SK-N-SH treated with all-trans-retinoic acid at 6 μM for 48 hours (cell line): ENCODE results near the gene PCMTD2.
"Not testable (repeated sequence)": the region's sequence is repeated elsewhere in the genome, so short reads cannot be mapped to it uniquely, and the experiment has no call there.

Experiments
- ISL1 ChIP-seq: fragments of 250-450 bp; sonication (Bioruptor Pico); IDR thresholded peaks from 2 replicates; pipeline ENCODE4 v2.1.2; 2022; ENCODE audit warnings: mild to moderate bottlenecking, moderate library complexity
- RARB ChIP-seq: fragments of 250-450 bp; sonication (Bioruptor Pico); IDR thresholded peaks from 2 replicates; pipeline ENCODE4 v1.8.0; 2021; ENCODE audit warnings: mild to moderate bottlenecking, moderate library complexity
- TCF4 ChIP-seq: fragments of 250-450 bp; sonication (Bioruptor Pico); IDR thresholded peaks from 2 replicates; pipeline ENCODE4 v1.8.0; 2021; ENCODE audit warnings: mild to moderate bottlenecking, moderate library complexity, borderline replicate concordance
- ZC3H10 ChIP-seq: fragments of 250-450 bp; sonication (Bioruptor Pico); IDR thresholded peaks from 2 replicates; pipeline ENCODE4 v1.5.1; 2021; ENCODE audit warnings: mild to moderate bottlenecking, moderate library complexity
- ZFP30 ChIP-seq: fragments of 450-650 bp; formaldehyde crosslinking; IDR thresholded peaks from 2 replicates; pipeline ENCODE4 v1.5.0; 2022; ENCODE audit warnings: mild to moderate bottlenecking, moderate library complexity
- ZNF565 ChIP-seq: fragments of 450-650 bp; formaldehyde crosslinking; conservative IDR thresholded peaks from 2 replicates; pipeline ENCODE4 v1.5.0; 2020; ENCODE audit warnings: low read depth, mild to moderate bottlenecking, moderate library complexity
- ZNF70 ChIP-seq: fragments of 450-650 bp; formaldehyde crosslinking; IDR thresholded peaks from 2 replicates; pipeline ENCODE4 v1.5.0; 2020; ENCODE audit warnings: mild to moderate bottlenecking, moderate library complexity
- TF ChIP-seq, protein P1 (sequence below): fragments of 250-450 bp; sonication (Bioruptor Pico); IDR thresholded peaks from 2 replicates; pipeline ENCODE4 v1.8.0; 2021; ENCODE audit warnings: low read depth, mild to moderate bottlenecking, moderate library complexity, borderline replicate concordance
- TF ChIP-seq, protein P2 (sequence below): fragments of 250-450 bp; sonication (Bioruptor Pico); IDR thresholded peaks from 2 replicates; pipeline ENCODE4 v1.8.0; 2020; ENCODE audit warnings: mild to moderate bottlenecking, moderate library complexity, borderline replicate concordance

DNA sequence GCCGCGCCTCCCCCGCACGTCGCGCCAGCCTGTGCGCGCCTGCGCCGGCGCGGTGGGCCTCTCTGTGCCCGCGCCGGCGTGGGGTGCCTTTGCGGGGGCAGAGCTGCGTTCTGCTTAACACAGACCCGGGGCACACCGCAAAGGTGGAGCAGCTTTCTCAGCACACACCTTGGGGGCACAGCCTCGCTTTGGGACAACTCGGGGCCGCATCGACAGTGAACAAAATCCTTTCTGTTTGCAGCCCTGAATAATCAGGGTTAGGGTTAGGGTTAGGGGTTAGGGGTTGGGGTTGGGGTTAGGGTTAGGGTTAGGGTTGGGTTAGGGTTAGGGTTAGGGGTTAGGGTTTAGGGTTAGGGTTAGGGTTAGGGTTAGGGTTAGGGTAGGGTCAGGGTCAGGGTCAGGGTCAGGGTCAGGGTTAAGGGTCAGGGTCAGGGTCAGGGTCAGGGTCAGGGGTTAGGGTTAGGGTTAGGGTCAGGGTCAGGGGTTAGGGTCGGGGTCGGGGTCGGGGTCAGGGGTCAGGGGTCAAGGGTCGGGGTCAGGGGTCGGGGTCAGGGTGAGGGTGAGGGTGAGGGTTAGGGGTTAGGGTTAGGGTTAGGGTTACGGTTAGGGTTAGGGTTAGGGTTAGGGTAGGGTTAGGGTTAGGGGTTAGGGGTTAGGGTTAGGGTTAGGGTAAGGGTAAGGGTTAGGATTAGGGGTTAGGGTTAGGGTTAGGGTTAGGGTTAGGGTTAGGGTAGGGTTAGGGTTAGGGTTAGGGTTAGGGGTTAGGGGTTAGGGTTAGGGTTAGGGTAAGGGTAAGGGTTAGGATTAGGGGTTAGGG, 31.1 kb downstream of the PCMTD2 start:
- not testable (repeated sequence) for TF ChIP-seq TCF4 (CRISPR knock-in tag); ZNF70 (CRISPR knock-in tag); ZNF565 (CRISPR knock-in tag); ZFP30; ZC3H10 (CRISPR knock-in tag); RARB (CRISPR knock-in tag); ISL1
- TF ChIP-seq, protein P1, sequence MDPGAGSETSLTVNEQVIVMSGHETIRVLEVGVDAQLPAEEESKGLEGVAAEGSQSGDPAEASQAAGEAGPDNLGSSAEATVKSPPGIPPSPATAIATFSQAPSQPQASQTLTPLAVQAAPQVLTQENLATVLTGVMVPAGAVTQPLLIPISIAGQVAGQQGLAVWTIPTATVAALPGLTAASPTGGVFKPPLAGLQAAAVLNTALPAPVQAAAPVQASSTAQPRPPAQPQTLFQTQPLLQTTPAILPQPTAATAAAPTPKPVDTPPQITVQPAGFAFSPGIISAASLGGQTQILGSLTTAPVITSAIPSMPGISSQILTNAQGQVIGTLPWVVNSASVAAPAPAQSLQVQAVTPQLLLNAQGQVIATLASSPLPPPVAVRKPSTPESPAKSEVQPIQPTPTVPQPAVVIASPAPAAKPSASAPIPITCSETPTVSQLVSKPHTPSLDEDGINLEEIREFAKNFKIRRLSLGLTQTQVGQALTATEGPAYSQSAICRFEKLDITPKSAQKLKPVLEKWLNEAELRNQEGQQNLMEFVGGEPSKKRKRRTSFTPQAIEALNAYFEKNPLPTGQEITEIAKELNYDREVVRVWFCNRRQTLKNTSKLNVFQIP: not testable (repeated sequence)
- TF ChIP-seq, protein P2, sequence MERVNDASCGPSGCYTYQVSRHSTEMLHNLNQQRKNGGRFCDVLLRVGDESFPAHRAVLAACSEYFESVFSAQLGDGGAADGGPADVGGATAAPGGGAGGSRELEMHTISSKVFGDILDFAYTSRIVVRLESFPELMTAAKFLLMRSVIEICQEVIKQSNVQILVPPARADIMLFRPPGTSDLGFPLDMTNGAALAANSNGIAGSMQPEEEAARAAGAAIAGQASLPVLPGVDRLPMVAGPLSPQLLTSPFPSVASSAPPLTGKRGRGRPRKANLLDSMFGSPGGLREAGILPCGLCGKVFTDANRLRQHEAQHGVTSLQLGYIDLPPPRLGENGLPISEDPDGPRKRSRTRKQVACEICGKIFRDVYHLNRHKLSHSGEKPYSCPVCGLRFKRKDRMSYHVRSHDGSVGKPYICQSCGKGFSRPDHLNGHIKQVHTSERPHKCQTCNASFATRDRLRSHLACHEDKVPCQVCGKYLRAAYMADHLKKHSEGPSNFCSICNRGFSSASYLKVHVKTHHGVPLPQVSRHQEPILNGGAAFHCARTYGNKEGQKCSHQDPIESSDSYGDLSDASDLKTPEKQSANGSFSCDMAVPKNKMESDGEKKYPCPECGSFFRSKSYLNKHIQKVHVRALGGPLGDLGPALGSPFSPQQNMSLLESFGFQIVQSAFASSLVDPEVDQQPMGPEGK (CRISPR knock-in tag): not testable (repeated sequence)
